ENCODE measurements around the gene RAD23A.

RAD23A gene

DNA sequence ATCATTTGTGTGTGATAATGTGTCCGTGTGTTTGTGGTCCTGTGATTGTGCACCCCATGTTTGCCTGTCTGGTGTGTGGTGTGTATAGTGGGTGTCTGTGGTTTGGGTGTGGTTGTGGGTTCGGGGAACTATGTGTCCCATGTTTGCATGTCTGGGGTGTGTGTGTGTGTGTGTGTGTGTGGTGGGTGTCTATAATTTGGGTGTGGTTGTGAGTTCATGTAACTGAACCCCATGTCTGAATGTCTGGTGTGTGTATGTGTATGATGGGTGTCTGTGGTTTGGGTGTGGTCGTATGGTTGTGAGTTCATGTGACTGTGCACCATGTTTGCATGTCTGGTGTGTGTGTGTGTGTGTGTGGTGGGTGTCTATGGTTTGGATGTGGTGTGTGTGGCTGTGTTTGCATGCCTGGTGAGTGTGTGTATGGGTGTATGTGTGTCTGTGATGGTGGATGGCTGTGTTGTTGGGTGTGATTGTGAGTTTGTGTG lies 38.5 kb downstream of the RAD23A start:
- peak; percentile 91 for FAIRE-seq

DNA sequence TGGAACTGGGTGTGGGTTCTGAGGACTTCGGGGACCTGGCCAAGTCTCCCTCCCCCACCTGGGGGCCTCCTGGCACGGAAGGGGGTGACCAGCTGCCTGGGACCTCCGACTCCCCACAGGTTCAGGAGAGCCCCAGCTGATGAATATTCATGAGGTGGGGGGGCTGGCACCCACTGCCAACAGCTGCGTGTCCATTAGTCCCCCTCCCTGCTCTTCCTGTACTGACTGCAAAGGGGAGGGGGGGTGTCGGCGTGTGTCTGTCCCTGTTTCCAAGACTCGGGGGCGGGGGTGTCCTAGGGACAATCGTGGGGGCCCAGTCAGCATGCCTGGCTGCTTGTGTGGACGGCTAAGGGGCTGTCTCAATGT lies 39.0 kb downstream of the RAD23A start:
- no peak for FAIRE-seq
- no peak for DNase-seq (ENCODE audit: low spot score)

More for the DNA sequence above, 38.5 kb downstream of the RAD23A start:
- no peak for DNase-seq (ENCODE audit: low spot score)

DNA sequence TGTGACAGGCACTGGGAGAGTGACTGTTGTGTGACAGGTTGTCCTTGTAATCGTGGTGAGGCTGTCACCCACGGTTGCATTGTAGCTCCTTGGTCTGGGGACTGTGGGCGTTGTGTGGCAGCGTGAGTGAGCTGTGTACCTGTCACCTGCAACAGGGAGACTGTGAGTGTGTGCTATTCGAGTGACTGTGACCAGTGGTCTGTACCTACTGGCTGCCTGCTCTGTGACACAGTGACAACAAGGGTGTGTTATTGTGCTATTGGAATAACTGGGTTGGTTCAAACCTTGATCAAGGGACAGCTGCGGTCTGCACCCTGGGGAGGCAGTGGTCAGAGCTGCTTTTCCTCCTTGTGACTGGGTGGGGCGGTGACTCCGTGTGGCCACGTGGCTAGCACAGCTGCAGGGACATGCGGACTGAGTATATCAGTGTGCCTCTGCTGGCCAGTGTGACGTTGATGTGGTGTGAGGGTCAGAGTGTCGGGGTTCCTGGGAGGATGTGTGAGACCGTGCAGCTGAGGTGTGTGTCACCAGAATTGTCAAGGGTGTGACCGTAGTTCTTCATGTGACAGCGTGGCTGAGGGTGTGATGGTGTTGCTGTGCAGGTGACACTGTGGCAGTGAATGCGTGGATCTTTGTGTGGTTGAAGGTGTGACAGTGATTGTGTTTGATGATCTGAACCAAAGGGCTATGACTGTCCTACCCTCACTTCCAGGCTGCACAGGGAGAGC lies 39.6 kb downstream of the RAD23A start:
- DNase-seq (ENCODE audit: low spot score) (no peak), FAIRE-seq (no peak)

DNA sequence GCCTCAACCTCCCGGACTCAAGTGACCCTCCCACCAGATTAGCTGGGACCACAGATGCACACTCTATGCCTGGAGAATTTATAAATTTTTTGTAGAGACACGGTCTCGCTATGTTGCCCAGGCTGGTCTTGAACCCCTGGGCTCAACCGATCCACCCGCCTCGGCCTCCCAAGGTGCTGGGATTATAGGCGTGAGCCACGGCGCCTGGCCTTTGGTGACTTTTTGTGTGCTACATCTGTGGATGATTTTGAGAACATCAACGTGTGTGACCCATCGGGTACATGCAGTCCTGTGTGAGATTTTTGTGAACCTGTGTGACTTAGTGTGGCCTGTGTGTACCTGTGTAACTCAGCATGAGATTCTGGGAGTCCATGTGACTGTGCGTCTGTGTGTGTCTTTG lies 41.1 kb downstream of the RAD23A start:
- FAIRE-seq (no peak), DNase-seq (ENCODE audit: low spot score) (no peak)

DNA sequence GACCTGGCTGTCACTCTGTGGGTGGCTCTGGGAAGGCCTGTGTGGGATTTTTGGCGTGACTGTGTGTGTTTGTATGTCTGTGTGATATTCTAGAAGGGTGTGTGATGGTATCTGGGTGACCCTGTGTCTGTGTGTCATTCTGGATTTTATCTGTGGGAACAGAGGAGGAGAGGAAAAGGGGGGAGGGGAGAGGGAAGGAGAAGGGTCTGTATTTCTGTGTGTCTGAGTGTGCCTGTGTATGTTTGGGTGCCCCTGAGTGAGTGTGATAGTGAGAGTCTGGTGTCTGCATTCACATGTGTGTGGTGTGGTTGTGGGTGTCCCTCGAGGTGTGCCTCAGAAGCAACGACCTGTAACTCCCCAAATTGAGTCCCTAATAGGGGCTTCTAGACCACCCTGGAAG lies 41.5 kb downstream of the RAD23A start:
- FAIRE-seq (no peak), DNase-seq (ENCODE audit: low spot score) (no peak)

- DNase-seq (ENCODE audit: low spot score): no peak
- no peak for FAIRE-seq
Measured at GRCh38 chr19:12987781-12988180, 42.1 kb downstream of the RAD23A start.

DNA sequence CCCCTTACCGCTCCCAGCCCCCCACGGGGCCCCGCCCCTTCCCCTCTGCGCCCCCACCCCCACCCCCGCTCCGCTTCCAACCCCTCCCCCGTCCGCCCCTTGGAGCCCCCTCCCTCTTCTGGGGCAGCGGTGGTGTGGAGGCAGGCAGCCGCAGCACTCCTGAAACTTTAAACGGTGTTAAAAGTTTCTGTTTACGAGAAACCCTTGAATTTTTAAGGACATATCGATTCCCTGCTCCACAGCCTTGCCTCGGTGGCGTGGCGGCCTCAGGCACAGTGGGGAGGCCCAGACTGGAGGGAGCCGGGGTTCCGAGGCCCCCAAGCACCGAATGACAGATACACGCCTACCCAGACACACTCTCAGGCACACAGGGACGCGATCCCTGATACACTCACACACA lies 44.8 kb downstream of the RAD23A start:
- DNase-seq (ENCODE audit: low spot score) (no peak), FAIRE-seq (no peak)

DNA sequence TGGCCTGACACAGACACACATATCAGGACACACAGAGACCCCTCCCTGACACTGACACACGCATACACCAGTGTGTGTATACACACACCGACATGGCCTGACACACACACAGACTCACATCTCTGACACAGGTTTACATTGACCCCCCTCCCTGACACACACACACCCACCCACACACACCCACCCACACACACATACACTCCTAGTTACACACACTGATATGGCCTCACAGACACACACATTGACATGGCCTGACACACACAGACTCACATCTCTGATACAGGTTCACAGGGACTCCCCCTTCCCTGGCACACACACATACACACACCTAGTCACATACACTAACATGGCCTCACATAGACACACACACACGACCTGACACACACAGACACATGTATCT lies 45.2 kb downstream of the RAD23A start:
- peak; percentile 17 for FAIRE-seq
- no peak for DNase-seq (ENCODE audit: low spot score)

DNA sequence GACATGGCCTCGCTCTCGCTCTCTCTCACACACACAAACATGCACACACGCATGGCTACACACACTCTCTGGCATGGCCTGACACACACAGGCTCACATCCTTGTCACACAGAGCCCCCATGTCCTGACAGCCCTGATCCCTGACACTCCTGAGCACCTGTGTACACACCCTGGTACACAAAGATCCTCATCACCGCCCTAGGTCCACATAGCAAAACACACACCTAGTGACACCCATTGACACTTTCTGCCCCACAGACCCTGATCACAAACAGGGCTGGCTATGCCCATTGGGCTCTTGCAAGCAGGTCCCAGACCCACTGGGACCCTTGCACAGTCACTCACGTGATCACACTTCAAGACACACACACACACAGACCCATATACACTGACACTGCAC lies 45.6 kb downstream of the RAD23A start:
- no peak for DNase-seq (ENCODE audit: low spot score)
- no peak for FAIRE-seq

DNA sequence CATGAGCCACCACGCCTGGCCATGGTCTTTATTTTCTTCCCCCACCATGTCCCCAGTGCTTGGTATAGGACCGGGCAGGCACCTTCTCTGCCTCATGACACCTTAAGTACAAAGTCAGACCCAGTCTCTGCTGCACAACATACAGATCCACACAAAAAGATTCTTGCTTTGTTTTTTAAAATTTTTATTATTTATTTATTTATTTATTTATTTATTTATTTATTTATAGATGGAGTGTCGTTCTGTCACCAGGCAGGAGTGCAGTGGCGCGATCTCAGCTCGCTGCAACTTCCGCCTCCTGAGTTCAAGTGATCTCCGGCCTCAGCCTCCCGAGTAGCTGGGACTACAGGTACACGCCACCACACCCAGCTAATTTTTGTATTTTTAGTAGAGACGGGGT lies 47.1 kb downstream of the RAD23A start:
- FAIRE-seq: no peak
- no peak for DNase-seq (ENCODE audit: low spot score)

DNA sequence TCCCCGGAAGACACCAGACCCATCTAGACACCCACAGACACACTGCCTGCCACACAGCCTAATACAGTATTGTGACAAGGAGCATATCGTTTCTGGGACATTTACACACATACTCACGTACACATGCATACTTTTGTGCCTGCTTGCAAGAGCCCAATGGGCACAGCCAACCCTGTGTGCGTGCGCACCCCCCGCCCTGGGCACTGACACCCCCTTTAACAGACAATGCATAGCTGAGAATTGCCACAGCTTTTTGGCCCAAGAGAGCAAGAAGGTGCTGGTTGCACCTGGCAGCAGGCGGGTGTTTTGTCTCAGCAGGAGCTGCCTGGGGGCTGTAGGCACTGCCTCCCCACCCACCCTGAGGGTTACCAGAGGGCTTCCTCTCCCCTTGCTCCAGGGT lies 47.9 kb downstream of the RAD23A start:
- no peak for DNase-seq (ENCODE audit: low spot score)
- FAIRE-seq: no peak

DNA sequence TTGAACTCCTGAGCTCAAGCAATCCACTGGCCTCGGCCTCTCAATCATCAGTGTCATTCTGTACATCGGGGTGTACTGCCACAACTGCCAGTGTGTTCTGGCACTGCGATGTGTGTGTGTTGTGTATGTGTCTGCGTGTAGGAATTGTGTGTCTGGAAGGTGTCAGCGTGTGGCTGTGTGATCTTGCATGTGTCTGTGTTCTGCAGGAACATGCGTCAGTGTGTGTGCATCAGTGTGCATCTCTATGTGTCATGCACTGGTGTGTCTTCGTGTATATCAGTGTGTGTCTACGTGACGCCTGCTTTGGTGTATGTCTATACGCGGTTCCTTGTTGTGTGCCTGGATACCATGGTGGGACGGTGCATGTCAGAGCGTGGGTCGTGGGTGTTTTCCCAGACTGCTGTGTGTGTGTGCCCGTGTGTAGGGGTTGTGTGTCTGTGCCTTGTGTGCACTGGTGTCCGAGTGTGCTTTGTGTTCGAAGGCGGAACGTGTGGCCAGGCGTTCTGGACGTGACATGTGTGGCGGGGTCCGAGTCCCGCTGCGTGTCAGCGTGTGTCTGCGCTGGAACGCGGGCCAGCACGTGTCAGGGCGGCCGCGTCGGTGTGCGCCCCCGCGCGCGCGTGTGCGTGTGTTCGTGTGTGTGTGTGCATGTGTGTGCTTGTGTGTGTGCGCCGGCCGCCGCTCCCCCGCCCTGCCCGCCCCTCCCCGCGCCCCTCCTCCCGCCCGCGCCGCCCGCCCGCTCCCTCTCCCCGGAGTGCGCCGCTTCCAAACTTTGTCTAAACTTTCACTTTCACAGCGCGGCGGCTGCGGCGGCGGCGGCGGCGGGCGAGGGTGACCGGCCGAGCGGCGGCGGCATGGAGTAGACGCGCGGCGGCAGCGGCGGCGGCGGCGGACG lies 49.3 kb downstream of the RAD23A start, which contains the start of gene NFIX:
TSS of gene NFIX (plus strand) at position 775 of the 895 bp plus-strand sequence. CDS start 363 bp downstream, outside the sequence.
- DNase-seq (ENCODE audit: low spot score) (peak; percentile 50), FAIRE-seq (peak; percentile 74)

GRCh38 chr19:12995596-12996405 lies 50.1 kb downstream of the RAD23A start:
- no peak for FAIRE-seq
- peak; percentile 41 for DNase-seq (ENCODE audit: low spot score)

GRCh38 chr19:12996406-12997094 lies 50.9 kb downstream of the RAD23A start:
- DNase-seq (ENCODE audit: low spot score) (no peak), FAIRE-seq (no peak)

- no peak for DNase-seq (ENCODE audit: low spot score)
- no peak for FAIRE-seq
Measured at GRCh38 chr19:12997179-12997966, 51.7 kb downstream of the RAD23A start.

DNA sequence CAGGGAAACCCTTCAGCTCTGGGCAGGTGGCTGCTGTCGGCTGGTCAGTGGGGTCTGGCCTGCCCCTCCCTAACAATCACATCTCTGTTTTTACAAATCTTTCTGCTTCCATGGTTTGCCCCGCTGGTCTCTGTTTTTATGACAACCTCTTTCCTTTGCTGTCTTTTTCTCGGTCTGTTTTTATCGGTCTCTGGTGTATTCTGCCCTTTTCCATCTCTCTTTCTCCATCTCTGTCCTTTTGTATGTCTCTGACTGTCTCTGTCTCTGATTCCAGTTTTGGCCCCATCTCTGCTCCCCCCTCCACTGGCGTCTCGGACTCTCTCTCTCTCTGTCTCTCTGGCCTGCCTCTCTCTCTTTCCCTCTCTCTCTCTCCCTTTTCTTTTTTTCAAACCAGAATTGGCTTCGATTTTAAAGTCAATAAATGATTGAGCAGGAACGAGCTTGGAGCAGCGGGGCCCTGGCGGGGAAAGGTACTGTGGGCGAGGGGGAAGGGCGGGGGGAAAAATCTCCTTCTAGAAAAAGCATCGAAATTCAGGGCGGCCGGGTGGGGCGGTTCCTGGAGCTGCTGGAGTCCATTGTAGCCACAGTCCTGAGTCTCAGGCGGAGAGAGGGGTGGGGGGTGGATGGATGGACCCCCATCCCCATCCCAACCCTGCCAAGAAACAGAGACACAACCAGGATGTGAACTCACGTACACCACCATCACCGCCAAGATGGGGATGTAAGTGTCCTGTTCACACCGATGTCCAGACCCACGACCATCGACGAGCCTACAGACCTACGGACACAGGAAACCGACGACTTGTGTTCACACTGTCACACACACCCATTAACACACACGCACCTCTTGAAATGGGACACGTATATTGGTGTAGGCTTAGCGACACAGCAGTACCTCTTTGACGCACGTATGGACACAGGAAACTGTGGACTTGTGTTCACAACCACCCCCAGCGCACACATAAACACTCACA lies 52.6 kb downstream of the RAD23A start:
- DNase-seq (ENCODE audit: low spot score) (no peak), FAIRE-seq (no peak)

GRCh38 chr19:13001166-13001501 lies 55.5 kb downstream of the RAD23A start:
- no peak for FAIRE-seq
- no peak for DNase-seq (ENCODE audit: low spot score)

- no peak for DNase-seq (ENCODE audit: low spot score)
- peak; percentile 66 for FAIRE-seq
Measured at GRCh38 chr19:13001502-13002165, 56.0 kb downstream of the RAD23A start.
